ENCODE results near the gene TBC1D16.

TBC1D16 gene

DNA sequence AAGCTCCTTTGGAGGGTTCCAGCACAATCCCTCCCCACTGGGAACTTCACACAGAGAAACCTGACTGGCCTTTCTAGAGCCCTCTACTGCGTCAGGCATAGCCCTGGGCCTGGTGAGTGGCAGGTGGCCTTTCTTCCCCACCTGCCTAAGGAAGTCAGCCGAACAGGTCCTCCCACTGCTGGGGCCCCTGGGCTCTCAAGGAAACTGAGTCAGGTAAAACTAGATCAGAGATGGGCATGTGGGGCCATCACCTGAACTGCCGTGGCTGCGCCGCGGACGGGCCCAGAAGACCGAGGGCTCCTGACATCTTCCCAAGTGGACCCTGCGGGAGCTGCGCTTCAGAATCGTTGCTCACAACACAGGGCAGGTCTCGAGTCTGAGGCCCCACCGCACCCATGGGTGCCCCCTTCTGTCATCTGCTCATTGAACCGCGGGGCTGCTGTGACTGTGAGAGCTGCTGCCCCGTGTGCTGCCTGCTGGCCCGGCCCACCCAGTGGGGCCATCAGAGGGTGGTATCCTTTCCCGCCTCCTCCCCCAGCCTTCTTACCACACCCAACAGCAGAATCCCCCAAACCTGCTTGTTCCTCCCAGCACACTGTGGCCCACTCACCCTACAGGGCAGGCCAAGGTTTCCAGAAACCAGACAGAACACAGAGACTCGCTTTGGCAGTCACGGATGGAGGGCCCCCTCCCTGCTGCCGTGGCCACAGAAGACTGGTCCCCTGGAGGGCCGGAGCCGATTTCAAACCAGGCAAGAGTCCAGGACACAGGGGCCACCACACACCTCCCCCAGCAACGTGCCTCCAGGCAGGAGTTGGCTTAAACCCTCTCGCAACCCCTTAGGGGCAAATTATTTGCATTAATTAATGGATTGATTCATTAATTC is 81.1 kb downstream of the TBC1D16 start:
- FAIRE-seq = no peak
- no peak for DNase-seq (ENCODE audit: insufficient read length, low spot score)

DNA sequence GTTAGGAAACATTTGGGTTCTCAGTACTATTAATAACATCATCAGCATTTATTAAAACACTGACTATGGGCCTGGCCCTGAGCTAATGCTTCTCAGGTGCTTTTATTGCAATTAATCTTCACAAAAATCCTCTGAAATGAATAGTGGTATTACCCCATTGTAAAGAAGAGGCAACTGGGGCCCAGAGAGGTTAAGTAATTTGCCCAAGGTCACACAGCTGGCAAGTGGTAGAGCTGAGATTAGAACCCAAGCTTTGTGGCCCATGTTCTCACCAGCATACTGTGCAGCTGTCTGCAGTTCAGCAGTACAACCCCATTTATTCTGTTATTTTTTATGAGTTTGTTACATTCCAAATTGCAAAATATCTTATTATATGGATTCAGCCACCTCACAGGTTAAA is 82.3 kb downstream of the TBC1D16 start:
- DNase-seq (ENCODE audit: insufficient read length, low spot score) (no peak), FAIRE-seq (no peak)

DNA sequence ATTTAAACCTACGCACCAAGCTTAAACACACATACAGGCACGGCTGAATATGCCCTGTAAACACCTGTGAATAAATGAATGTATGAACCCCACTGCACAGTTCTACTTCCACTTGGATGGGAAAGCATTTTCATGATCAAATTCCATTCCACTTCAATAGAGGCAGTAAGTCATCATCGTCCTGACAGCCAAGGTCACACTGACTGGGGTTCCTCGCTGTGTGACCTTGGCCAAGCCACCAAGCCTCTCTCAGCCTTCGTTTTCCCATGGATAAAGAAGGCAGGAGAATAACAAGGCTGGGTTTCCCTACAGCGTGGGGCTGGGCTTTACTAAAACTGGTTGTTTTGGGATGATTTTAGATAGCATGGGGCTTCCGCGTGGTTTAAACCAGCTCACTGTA is 82.8 kb downstream of the TBC1D16 start:
- DNase-seq (ENCODE audit: insufficient read length, low spot score) = no peak
- FAIRE-seq = no peak

DNA sequence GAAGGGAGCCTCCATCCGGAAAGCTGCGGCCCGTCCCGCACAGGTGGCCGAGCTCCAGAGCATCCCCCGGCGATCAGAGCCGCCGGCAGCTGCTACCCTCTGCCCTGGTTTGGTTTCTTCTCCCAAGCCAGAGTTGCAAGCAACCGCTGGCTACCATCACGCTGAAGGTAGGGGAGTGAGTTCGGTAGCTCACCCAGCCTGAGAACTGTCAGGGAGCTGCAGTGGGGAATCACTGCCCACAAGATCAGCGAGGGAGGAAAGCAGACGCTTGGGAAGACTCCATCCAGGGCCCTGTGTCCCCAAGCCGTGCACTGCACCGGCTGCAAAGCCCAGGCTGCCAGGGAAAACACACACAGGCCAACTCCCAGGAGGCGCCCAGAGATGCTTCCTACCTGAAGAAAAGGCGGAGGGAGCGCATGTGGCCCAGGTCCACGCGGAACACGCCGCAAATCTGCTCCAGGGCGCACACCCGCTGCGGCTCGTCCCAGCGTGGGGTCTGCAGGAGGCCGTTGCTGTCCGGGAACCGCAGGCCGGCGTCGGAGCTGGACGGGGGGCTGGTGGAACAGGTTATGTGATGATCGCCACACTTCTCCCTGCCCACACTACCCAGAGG is 83.3 kb downstream of the TBC1D16 start:
- FAIRE-seq (no peak), DNase-seq (ENCODE audit: insufficient read length, low spot score) (no peak)

DNA sequence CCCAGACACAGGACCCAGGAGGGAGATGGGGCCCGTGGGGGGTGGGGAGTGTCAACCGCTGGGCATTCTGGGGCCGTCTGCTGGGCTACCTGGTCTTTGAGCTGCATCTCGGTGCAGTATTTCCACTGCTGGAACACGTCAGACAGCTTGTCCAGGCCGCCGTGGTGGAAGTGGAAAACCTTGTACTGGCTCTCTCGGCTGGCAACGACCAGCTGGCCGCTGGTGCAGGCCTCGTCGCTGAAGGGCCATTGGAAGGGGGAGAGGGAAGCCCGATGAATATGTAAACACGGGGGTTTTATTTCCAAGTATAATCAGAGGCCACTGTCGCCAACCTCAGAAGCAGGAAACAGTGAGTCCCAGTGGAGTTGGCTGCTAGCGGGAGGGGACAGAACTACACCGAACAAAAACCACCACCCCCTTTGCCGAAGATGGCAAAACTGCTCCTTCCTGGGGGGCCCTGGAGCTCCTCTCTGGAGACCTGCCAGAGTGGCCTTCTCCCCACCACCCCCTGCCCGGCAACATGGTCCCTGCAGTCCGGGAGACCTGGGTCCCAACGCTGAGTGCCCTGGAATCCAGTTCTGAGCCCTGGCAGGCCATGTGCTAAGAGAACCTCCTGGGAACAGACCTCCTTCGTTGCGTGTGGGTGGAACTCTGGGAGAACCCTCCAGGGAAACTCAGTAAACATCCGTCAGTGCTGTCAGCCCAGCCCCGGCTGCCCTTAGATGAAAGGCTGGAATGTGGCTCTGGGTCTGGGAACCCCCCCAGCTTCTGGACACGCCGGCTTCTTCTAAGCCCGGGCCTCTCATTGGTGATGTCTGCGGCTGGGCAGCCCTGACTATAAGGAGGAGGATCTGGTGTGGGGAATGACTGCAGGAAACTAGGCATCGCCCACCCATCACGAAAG is 84.1 kb downstream of the TBC1D16 start:
- DNase-seq (ENCODE audit: insufficient read length, low spot score) = no peak
- FAIRE-seq = no peak

DNA sequence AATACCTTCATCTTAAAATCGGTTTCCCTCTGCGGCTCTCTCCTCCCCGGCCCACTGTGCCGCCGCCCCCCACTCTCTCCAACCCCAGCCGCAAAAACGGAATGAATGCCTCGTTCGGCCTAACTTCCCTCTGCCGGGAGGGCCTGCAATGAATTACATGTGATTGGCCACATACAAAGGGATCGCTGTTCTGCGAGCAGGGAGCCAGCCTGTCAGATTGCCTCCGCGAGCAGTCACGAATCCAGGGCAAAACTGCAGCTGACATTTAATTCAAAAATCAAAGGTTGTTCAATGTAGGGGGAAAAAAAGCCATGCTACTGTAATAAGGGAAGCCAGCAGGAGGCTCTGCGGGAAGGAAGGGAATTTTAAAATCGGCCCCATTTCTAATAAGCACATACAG is 84.9 kb downstream of the TBC1D16 start:
- FAIRE-seq (no peak), DNase-seq (ENCODE audit: insufficient read length, low spot score) (no peak)

DNA sequence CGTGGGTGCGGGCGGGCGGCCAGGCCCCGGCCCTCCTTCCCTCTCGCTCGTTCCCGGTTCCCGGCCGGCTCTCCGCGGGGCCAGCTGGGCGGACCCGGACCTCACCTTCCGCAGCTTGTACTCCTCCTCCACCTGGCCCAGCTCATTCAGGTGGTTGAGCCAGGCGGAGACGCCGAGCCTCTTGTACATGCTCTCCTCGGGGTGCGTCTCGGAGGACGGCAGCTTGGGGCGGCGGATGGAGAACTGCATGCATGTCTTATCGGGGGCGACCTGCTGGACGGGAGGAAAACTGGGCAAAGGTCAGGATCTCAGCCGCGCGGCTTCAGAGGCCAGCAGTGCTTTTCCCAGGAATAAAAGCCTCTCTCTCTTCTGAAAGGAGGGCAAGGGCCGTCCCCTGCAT is 85.4 kb downstream of the TBC1D16 start:
- FAIRE-seq (no peak), DNase-seq (ENCODE audit: insufficient read length, low spot score) (no peak)

DNA sequence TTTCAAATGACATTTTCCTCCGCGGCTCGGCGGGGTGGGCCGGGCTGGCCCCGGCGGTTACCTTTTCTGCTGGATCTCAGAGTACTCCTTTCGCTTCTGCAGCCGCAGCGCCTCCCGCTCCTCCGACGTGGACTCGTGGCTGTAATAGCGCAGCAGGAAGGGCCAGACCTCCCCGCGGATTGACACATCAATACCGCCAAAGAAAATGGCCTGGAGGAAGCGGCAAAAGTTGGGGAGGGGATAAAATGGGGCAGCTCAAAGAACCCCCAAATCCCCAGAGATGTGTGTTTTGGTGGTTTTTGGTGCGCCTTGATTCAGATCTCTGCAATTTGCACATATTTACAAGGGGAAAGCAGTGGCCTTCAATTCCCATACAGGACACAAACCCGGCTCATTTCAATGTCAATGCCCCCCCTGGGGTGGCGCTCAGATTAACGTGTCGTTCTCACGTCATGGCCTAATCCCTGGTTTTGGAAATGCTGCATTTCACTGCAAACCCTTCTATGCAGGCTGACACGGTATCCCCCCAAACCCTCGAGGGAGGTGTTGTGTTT is 85.9 kb downstream of the TBC1D16 start:
- DNase-seq (ENCODE audit: insufficient read length, low spot score) (no peak), FAIRE-seq (no peak)

DNA sequence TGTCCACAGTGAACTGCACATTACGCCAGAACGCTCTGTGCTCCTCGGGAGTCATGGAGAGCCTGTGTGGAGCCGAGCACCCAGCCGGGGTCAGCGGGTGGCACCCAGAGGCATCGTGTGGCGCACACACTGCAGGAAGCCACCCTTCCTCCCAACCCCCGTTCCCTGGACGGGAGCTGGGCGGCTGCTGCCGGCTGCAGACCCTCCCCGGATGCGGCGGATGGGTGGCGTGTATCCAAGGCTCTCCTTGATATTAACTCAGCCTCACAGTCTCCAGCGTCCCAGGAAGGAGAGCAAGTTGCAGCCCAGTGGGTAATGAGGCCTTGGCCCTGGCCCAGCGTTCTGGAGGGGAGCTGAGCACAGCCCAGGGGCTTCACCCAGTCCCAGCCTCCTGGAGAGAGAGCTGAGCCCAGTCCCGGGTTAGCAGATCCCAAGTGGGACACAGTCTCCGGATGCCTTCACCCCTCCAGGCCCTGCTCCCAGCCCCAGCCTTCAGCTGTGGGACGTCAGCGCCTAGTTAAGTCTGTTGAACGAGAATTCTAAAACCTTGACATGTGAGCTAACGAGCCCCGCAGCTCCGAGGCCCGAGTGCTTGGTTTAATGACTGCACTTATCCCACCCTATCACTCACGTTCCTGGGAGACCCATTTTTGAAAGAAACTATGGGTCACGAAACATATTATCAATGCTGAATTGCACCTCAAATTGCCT is 86.6 kb downstream of the TBC1D16 start:
- FAIRE-seq (no peak), DNase-seq (ENCODE audit: insufficient read length, low spot score) (no peak)

DNA sequence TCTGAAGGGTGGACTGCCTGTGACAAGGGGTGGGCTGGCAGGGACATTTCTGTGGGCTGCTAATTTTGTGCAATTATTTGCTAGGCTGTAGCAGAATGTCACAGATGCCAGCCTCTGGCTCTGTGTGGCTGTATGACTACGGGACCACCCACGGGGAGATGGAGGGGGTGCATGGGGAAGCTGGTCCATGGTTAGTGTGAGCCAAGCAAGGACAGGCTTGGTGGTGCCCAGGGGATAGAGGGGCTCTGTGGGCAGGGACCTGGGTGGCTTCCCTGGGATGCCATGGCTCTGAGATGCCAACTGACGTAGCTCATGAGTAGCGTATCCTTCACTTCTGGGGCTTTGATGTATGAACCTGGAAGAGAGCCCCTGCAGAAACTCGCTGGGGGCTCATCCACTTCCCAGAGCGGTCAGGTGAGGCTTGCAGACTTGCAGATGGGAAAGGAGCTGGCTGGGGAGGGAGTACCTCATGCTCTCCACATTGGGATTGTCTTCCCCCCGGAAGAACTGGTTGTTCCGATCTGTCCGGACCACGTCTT is 87.2 kb downstream of the TBC1D16 start:
- FAIRE-seq (no peak), DNase-seq (ENCODE audit: insufficient read length, low spot score) (no peak)

DNA sequence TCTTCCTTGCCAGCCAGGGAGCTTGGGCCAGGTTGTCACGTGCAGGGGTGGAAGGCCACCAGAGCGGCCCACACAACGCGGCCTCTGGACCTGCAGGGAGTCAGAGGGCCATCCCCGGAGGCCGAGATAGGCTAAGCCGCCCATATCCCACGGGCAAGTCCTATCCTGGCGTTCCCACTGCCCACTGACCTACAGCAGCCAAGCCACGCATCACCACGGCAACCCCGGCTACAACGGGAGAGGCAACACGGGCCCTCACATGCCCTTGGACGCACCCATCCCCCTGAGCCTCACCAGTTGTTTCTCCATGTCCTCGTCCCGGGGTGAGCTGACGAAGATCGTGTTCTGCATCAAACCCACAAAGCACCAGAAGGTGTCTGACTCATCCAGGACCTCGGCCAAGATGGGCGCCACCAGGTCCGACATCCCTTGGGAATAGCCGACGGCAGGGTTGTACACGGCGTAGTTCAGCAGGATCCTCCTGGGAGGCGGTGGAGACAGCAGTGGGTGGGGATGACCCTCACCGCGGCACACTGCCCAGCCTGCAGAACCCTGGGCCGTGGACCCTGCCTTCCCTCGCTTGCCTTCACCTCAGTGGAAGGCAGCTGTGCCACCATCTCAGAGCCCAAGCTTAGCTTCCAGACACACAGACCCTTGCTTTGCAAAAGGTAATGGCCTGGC is 88.2 kb downstream of the TBC1D16 start:
- FAIRE-seq (no peak), DNase-seq (ENCODE audit: insufficient read length, low spot score) (no peak)

DNA sequence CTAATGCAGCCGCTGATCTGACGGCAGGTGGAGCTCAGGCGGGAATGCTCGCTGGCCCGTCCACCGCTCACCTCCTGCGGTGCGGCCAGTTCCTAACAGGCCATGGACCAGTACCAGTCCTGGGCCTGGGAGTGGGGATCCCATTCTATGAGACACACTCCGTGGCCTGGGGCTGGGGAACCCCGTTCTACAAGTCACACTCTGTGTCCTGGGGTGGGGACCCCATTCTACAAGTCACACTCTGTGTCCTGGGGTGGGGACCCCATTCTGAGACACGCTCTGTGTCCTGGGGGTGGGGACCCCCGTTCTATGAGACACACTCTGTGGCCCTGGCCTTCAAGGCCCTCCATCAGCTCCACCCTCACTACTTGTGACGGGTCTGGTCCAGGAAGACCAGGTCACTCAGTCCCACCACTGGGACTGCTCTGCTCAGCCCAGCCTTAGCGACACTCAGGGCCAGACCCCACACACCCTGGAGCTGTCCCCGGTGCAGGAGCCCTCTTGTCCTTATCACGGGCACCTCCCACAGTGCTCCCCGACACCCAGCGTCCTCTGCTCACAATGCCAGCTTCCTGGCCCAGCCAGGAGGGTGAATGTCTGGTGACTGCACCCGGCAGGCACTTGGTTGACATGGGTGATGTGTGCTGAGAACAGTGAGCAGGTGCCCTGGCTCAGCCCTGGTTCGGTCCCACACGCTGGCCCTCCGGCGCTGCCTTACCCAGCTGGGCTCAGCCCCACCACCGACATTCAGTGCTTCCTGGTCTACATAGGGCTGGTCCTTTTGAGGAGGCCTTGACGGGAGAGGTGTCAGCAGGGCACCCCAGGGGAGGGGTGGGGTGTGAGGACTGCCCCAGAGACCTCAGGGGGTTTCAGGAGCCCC is 89.1 kb downstream of the TBC1D16 start:
- FAIRE-seq (no peak), DNase-seq (ENCODE audit: insufficient read length, low spot score) (no peak)

DNA sequence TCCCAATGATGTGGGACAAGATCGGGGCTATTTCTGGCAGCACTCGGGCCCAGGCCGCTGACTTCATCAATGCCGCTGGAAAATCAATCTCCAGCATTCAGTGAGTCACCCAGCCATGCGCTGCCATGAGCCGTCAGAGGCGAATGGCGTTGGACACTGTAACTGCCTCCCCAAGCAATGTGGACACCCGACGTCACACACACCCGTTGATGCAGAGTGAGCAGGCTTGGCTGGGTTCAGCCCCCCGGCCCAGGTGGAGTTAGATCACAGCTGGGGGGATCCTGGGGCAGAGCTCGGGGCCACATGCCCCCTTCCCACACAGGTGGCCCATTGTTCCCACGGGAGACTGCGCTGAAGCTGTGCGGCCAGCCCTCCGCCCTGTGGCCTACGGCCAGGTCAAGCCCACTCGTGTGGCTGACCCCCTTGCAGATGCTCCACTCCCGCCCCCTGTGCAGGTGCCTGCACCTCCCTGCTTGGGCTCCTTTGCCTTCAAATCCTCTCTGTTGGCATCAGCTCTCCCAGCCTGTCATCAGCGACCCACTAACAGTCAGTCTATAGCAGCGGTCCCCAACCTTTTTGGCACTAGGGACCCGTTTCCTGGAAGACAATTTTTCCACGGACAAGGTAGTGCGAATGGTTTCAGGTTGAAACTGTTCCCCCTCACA is 89.9 kb downstream of the TBC1D16 start:
- FAIRE-seq = no peak
- DNase-seq (ENCODE audit: insufficient read length, low spot score) = no peak

DNA sequence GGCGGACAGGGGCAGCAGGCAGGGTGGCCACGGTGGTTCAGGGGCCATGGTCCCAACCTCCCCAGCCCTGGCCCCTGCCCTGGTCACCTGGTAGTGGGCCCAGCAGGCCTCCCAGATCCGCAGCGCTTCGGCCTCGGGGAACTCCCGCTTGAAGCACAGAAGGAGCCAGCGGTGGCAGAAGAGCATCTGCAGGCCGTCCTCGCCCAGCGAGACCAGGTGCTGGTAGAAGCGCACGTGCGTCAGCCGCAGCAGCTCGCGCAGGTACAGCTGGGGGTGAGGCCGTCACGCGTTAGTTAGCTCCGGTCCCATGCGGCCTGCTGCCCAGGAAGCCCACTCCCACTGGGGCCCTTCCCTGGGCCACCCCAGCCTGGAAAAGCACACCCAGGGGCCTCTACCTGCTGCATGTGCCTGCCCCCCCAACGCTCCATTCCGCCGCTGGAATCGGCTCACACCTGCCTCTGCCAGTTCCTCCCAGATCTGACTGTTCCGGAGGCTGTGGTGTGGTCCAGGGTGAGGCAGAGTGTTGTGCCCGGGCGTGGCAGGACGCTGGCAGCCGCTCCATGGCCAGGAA is 90.8 kb downstream of the TBC1D16 start:
- DNase-seq (ENCODE audit: insufficient read length, low spot score) (no peak), FAIRE-seq (no peak)

DNA sequence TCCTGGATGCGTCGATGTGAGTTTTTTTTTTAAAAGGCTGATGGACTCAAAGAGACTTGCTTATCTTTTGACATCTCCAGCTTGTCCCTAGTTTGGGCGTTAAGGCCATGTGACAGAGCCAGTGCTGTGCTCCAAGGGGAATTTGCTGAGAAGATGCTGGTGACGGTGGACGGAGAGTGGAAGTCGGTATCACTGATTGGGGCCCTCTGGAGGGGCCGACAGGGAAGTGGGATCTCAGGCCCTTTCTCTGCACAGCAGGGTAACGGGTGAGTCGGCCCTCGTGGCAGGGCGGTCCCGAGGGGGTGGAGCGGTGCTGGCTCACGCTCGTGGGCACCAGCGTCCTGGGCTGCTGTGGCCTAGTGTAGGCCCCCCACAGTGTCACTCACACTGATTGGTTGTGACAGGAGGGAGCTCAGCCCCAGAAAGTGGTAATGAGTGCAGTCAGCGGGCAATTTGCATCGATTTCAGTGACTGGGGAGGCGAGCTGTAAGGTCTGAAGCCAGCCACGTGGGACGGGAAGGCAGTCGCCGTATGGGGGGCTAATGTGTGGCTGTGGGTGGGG is 91.3 kb downstream of the TBC1D16 start:
- no peak for DNase-seq (ENCODE audit: insufficient read length, low spot score)
- FAIRE-seq = no peak

DNA sequence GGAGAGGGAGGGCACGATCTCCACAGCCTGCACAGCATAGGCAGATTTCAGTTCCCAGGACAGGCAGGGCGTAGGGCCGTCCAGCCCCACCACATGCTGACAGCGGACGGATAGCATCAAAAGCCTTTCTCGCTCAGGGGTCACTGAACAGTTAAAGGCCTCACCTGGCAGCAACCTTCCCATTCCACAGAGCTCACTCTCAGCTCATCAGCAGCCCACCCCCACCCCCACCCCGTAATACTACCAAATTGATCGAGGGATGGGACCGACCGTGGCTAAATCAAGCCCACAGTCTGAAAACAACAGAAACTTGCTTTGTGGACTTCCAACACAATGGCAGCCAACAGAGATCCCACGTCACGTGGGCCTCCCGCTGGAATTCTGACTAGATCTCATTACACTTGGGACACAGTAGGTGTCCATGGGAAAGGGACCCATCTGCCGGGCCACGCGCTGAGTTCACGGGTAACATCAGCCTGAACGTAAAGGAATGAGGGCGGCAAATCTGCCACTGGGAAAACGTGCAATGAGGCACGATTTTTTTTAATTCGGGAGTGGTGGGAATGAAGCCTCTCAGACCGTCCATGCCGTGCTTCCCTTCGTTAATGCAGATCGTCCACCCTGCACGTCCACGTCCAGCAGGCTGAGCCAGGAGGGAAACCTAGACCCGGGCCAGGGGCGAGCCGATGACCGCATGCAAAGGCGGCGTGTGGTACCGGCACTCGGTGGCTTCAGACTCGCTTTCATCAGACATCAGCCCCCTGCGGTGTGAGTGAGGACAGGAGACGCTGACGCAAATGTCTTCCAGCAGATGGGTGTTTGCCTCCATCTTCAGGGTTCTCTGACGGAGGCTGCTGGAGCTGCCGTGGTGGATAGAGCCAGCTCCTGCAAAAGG is 92.1 kb downstream of the TBC1D16 start:
- FAIRE-seq (no peak), DNase-seq (ENCODE audit: insufficient read length, low spot score) (no peak)

All from HTR-8/SVneo (cell line).